GM19468 (cell line): ENCODE data around the gene CBX6.

Source experiments
- ATAC-seq: cut with Tn5 transposase; IDR thresholded peaks from one replicate; pipeline ENCODE4 v1.9.1; 2021; ENCODE audit warnings: mild to moderate bottlenecking, moderate library complexity, moderate number of reproducible peaks; ENCODE audit not compliant: unreplicated experiment; ENCODE audit errors: extremely low read depth

The CBX6 gene

GRCh38 chr22:38874529-38875222 lies 2.7 kb upstream of the CBX6 start:
- ATAC-seq = no peak

DNA sequence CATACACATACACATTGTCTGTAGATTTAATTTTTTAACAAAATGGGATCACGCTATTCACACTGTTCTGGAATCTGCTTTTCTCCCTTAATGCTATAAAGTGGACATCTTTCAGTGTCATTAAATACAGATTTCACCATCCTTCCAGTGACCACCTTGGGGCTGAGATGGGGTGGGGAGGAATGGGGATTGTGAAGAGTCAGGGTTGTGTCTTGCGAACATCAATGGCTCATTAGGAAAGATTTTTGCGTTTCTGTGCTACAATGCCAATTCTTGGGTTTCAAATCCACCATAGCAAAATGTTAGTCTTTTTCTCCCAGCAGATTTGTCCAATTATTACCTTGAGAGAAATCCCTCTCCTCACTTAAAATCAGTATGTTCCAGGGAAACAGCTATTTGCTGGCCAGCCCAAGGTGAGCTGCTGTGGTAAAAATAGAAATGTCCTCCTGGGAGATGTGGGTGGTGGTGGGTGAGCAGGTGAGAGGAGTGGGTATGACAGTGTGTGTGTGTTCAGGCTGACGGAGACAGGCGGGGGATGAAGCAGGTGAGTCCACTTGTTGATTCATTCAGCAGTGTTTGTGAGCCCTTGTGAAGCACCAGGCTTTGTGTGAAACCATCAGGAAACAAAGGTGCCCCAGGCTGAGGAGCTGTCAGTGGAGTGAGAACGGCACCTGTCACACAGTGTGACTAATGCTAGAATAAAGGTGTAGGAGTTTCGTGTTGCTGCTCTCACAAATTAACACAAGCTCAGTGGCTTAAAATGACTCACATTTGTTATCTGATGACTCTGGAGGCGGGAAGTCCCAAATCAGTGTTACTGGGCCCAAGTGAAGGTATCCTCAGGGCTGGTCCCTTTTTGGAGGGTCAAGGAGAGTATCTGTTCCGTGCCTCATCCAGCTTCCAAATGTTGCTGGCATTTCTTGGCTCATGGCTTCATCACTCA lies 1.7 kb upstream of the CBX6 start:
- no peak for ATAC-seq

DNA sequence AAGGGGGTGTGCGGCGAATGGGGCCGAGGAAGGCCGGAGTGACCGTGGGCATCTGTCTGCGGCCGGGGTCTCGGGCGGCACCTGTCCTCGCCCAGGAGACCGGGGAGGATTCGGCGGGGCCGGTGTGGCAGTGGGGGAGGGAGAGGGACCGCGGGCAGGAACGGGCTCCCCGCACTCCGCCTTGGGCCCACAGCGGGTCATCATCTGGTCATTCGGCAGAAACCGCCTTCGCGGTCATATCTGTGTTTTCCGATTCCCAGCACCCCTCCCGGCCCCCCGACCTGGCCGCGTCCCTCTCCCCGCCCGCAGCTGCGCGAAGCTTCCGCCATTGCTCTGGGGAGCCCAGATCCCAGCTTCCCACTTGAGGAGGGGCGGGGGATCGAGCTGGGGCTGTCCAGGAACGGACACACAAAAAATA lies 824 bp upstream of the CBX6 start:
- ATAC-seq = no peak

DNA sequence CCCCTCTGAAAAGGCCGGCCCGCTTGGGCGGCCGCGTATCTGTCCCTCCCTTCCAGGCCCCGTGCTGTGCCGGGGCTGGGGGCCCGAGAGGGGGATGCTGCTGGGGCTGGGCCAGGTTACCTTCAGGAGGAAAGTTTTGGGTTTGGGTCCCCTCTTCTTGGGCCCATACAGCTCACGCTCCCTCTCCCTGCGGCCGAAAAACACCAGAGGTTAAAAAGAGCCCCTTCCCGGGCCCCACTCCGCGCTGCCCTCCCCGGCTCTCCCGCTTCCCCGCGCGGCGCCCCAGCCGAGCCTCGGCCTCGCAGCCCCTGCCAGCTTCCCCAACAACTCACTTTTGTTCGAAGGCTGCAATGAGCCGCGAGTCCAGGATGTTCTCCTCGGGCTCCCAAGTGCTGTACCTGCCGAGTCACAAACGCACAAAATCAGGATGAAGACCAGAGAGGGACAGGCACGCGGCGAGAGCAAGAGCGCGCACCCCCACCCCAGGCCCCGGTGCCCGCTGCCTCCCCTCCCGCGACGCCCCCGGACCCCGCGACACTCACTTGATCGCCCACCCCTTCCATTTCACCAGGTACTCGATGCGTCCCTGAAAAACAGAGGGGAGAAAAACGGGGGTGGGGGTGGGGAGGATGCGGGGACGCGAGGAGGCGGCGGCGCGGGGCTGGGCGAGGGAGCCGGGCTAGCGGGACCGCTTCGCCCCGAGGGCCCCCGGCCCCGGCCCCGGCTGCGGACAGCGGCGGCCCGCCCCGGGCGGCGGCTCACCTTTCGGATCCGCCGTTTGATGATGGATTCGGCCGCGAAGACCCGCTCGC lies 450 bp downstream of the CBX6 start:
- ATAC-seq = no peak

DNA sequence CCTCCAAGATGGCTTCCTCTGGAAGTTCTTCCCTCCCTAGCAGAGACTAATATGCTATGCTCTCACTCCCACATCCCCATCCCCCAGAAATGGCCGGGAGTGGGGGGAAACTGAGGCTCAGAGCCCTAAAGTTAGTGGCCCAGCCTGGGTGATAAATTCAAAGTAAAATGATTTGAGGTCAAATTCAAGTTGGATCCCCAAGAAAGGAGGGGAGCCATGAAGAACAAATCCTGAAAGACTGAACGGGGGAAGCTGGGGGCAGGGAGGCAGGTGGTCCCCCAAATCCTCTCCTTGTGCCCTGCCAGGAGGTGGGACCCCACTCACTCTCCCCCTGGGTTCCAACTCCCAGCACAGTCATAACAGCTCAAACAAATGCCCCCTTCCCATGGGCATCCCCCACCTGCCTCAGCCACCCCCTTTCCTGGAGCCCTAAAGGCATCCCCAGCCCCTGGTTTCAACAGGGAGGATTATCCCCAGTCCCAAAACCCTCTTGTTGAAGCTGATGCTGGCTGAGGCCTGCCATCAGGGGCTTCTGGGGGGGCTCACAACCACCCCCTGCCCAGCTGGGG lies 1.1 kb downstream of the CBX6 start:
- no peak for ATAC-seq

GRCh38 chr22:38870312-38870741 lies 1.7 kb downstream of the CBX6 start:
- ATAC-seq = no peak

GRCh38 chr22:38869663-38870062 lies 2.4 kb downstream of the CBX6 start:
- no peak for ATAC-seq

GRCh38 chr22:38868886-38869381 lies 3.1 kb downstream of the CBX6 start:
- ATAC-seq = no peak

GRCh38 chr22:38868286-38868721 lies 3.7 kb downstream of the CBX6 start:
- no peak for ATAC-seq

GRCh38 chr22:38867471-38868285 lies 4.3 kb downstream of the CBX6 start:
- ATAC-seq = no peak

GRCh38 chr22:38867124-38867455 lies 4.9 kb downstream of the CBX6 start:
- no peak for ATAC-seq

GRCh38 chr22:38866399-38867123 lies 5.5 kb downstream of the CBX6 start:
- no peak for ATAC-seq

DNA sequence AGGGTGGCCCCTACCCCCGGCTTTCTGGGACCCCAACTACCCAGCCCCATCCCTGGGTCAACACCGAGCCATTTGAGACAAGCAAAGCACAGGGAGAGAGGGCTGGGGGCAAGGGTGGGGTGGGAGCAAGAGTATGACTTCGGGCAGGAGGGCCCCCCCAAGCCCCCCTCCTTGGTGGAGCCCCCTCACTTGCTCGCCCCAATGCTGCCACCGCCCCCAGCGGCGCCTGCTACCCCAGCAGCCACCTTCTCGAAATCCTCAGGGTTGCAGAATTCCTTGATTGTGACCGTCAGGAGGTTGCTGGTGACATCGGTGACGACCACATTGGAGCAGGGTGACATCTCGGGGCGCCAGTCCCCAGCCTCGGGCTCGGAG lies 6.0 kb downstream of the CBX6 start:
- no peak for ATAC-seq

DNA sequence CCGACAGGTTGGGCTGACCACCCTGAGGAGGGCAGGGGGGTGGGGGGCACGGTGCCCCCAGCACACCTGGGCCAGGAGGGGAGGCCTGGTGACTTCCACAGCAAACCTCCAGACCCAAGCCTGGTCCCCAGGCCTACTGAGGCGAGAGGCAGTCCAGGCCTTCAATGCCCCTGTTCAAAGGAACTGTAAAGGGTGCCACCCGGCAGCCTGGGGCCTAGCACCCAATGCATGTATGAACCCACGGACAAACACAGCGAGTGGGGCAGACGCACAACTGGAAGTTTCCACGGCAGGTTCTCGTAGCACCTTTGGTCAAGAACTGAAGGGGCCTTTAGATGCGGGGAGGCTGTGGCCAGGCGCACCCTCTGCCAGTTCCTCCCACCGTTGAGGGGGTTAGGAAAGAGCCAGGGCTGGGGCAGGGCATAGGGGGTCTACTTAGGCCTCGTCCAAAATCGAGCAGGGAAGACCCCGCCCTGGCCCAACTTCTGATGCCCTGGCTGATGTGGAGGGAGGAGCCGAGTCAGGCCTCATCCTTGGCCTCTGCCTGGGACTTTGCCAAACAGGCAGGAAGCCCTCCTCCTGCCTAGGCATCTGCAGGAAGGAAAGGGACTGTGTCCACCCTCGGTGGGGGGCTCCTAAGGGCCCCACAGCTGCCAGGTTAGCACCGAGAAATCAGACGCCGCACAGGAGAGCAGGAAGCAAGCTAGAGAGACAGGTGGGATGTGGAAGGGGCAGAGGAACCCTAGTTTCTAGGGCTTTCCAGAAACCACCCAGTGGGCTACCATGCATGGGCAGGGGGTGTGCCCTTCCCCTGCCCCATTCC lies 6.6 kb downstream of the CBX6 start:
- ATAC-seq = no peak

- no peak for ATAC-seq
Measured at GRCh38 chr22:38864361-38865191, 7.4 kb downstream of the CBX6 start.

DNA sequence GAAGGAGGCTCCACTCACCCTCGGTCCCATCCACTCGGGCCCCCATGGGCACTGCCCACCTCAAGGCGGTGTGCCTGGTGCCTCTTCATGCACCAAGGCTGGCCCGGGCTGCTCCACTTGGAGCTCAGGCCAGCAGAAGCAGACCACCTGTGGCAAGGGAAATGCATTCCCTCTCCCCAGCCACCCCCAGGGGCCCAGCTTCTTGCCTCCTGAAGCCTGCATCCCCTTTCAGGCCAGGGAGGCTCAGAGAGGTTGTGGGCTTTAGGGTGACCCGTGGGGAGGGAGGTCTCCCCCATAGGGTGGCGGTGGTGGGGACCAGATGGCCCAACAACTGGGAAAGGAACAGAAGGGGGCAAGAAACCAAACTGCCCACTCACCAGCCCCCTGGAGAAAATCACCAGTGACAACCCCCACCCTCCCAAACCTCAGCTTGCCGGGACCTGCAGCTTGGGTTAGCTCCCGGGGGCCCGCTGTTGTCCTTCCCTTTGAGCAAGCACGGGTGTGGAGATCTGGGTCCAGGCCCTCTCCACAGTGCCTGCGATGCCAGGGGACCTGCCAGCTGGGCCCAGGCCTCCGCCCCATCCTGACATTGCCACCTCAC lies 8.4 kb downstream of the CBX6 start:
- no peak for ATAC-seq
